KG1 (cell line): Measurements from ENCODE around the gene HKDC1.
A peak's percentile ranks its signal among the peaks of the same experiment; 100 is the strongest.
"Not testable (repeated sequence)": the region's sequence is repeated elsewhere in the genome, so short reads cannot be mapped to it uniquely, and the experiment has no call there.

Experiments used
- DNase-seq: peaks from one replicate; lab custom pipeline; 2025; lab: John Stamatoyannopoulos, UW

HKDC1 gene

GRCh38 chr10:69220041-69220451 is at the start of gene HKDC1:
TSS of gene HKDC1 (plus strand) at chr10:69220332. CDS start at chr10:69220436, 104 bp downstream.
- DNase-seq: no peak

GRCh38 chr10:69172241-69172982 is 47.7 kb upstream of the HKDC1 start:
- no peak for DNase-seq

GRCh38 chr10:69175326-69175725 is 44.8 kb upstream of the HKDC1 start:
- not testable (repeated sequence) for DNase-seq

- DNase-seq: no peak
These were observed 43.3 kb upstream of the HKDC1 start for GRCh38 chr10:69176823-69177222.

- DNase-seq: no peak
These were observed 40.9 kb upstream of the HKDC1 start for GRCh38 chr10:69179089-69179742.

- peak; percentile 97 for DNase-seq
These were observed 40.2 kb upstream of the HKDC1 start, which contains the start of gene SUPV3L1 for GRCh38 chr10:69179743-69180524. TSS of gene SUPV3L1 (plus strand) at chr10:69180234. CDS start at chr10:69180292, 58 bp downstream.

- no peak for DNase-seq
These were observed 39.5 kb upstream of the HKDC1 start for GRCh38 chr10:69180525-69181204.

GRCh38 chr10:69181433-69181832 is 38.7 kb upstream of the HKDC1 start:
- DNase-seq: no peak

- DNase-seq: no peak
These were observed 38.1 kb upstream of the HKDC1 start for GRCh38 chr10:69182005-69182404.

GRCh38 chr10:69186524-69186923 is 33.6 kb upstream of the HKDC1 start:
- DNase-seq: no peak

- DNase-seq: no peak
These were observed 19.1 kb upstream of the HKDC1 start for GRCh38 chr10:69201045-69201444.

- no peak for DNase-seq
These were observed 17.8 kb upstream of the HKDC1 start for GRCh38 chr10:69202332-69202731.

- no peak for DNase-seq
These were observed 11.4 kb upstream of the HKDC1 start for GRCh38 chr10:69208761-69209160.

- DNase-seq: no peak
These were observed 10.2 kb upstream of the HKDC1 start for GRCh38 chr10:69209787-69210484.

- no peak for DNase-seq
These were observed 9.0 kb upstream of the HKDC1 start for GRCh38 chr10:69211104-69211503.

- DNase-seq: no peak
These were observed 8.6 kb upstream of the HKDC1 start for GRCh38 chr10:69211524-69211923.

GRCh38 chr10:69213591-69214311 is 6.4 kb upstream of the HKDC1 start:
- DNase-seq: no peak

GRCh38 chr10:69214666-69215131 is 5.4 kb upstream of the HKDC1 start:
- DNase-seq: no peak

- DNase-seq: no peak
These were observed 4.5 kb upstream of the HKDC1 start for GRCh38 chr10:69215405-69216171.

GRCh38 chr10:69216577-69217118 is 3.5 kb upstream of the HKDC1 start:
- DNase-seq: no peak
